ENCODE data around the gene ITPRIP.

Gene ITPRIP

GRCh38 chr10:104344219-104344618, 6.0 kb upstream of the ITPRIP start:
- no peak overlapping the region for H3K27ac ChIP-seq (ENCODE audit: insufficient read depth, low read length, poor library complexity, severe bottlenecking)

DNA sequence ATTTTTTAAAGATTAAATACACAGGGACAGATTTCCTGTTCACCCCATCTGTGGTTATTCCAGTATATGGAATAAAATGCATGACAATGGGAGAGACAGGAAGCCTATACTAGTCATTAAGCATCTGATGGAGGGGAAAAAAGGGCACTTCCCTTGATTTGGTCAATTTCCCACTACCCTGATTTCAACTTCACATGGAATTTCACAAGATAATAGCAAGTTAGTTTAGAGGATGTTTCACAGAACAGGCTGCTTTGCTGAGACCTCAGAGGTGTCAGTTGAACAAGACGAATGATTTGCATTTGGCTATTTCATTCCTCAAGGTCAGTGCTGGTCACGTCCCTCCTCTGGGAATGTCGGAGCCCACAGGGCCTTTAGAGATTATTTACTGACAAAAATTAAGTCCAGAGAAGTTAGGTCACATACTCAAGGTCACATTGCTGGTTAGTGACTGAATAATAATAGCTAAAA, 4.7 kb upstream of the ITPRIP start:
- Histone ChIP-seq H3K27ac (ENCODE audit: insufficient read depth, low read length, poor library complexity, severe bottlenecking) (no peak overlapping the region), H3K36me3 (ENCODE audit: control insufficient read depth, insufficient read depth, low read length) (no peaks in the 10 kb centered on the region), H3K4me1 (ENCODE audit: control insufficient read depth, insufficient read depth, low read length, poor library complexity, severe bottlenecking) (peaks cover 5% of the 10 kb centered on the region), H3K4me3 (ENCODE audit: insufficient read depth, low read depth, low read length, poor library complexity, severe bottlenecking) (no peak overlapping the region), H3K27me3 (replicated peaks; ENCODE audit: control insufficient read depth, insufficient read depth, low read length, poor library complexity, severe bottlenecking) (no peaks in the 10 kb centered on the region), H3K9me3 (ENCODE audit: control insufficient read depth, low read length) (no peaks in the 10 kb centered on the region)
- DNase-seq: no peak

More at GRCh38 chr10:104344219-104344618, 6.0 kb upstream of the ITPRIP start:
- H3K4me1 ChIP-seq (ENCODE audit: control insufficient read depth, insufficient read depth, low read length, poor library complexity, severe bottlenecking): peaks cover under 1% of the 10 kb centered on the region
- H3K4me3 ChIP-seq (ENCODE audit: insufficient read depth, low read depth, low read length, poor library complexity, severe bottlenecking): no peak overlapping the region
- H3K27me3 ChIP-seq (replicated peaks; ENCODE audit: control insufficient read depth, insufficient read depth, low read length, poor library complexity, severe bottlenecking): no peaks in the 10 kb centered on the region
- no peaks in the 10 kb centered on the region for H3K9me3 ChIP-seq (ENCODE audit: control insufficient read depth, low read length)
- H3K36me3 ChIP-seq (ENCODE audit: control insufficient read depth, insufficient read depth, low read length): no peaks in the 10 kb centered on the region
- DNase-seq: no peak

DNA sequence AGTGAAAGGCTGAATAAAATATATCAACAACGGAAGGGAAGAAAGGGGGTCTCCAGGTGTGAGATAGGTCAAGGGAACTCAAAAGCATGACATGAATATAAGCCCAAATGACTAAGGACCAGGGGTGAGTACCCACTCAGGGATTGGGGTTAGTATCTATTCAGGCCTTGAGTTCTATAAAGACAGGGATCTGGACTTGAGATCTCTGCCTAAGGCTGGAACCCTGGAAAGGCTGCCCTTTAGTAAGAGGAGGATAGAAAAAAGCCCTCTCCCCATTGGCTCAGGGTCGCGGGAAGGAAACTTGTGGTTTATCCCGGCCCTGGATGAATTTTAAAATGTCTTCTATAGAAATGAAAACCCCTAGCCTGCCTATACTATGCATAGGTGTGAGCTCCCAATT, 2.4 kb upstream of the ITPRIP start:
- no peak overlapping the region for H3K27ac ChIP-seq (ENCODE audit: insufficient read depth, low read length, poor library complexity, severe bottlenecking)
- H3K4me3 ChIP-seq (ENCODE audit: insufficient read depth, low read depth, low read length, poor library complexity, severe bottlenecking): no peak overlapping the region
- H3K27me3 ChIP-seq (replicated peaks; ENCODE audit: control insufficient read depth, insufficient read depth, low read length, poor library complexity, severe bottlenecking): no peaks in the 10 kb centered on the region
- H3K9me3 ChIP-seq (ENCODE audit: control insufficient read depth, low read length): no peaks in the 10 kb centered on the region
- no peaks in the 10 kb centered on the region for H3K36me3 ChIP-seq (ENCODE audit: control insufficient read depth, insufficient read depth, low read length)
- DNase-seq: no peak
- H3K4me1 ChIP-seq (ENCODE audit: control insufficient read depth, insufficient read depth, low read length, poor library complexity, severe bottlenecking): peaks cover 11% of the 10 kb centered on the region

GRCh38 chr10:104340111-104340526, 1.9 kb upstream of the ITPRIP start:
- DNase-seq: no peak
- H3K27me3 ChIP-seq (replicated peaks; ENCODE audit: control insufficient read depth, insufficient read depth, low read length, poor library complexity, severe bottlenecking): no peaks in the 10 kb centered on the region
- no peak overlapping the region for H3K4me3 ChIP-seq (ENCODE audit: insufficient read depth, low read depth, low read length, poor library complexity, severe bottlenecking)
- H3K9me3 ChIP-seq (ENCODE audit: control insufficient read depth, low read length): no peaks in the 10 kb centered on the region
- no peak overlapping the region for H3K27ac ChIP-seq (ENCODE audit: insufficient read depth, low read length, poor library complexity, severe bottlenecking)
- peaks cover 16% of the 10 kb centered on the region for H3K4me1 ChIP-seq (ENCODE audit: control insufficient read depth, insufficient read depth, low read length, poor library complexity, severe bottlenecking)
- no peaks in the 10 kb centered on the region for H3K36me3 ChIP-seq (ENCODE audit: control insufficient read depth, insufficient read depth, low read length)

DNA sequence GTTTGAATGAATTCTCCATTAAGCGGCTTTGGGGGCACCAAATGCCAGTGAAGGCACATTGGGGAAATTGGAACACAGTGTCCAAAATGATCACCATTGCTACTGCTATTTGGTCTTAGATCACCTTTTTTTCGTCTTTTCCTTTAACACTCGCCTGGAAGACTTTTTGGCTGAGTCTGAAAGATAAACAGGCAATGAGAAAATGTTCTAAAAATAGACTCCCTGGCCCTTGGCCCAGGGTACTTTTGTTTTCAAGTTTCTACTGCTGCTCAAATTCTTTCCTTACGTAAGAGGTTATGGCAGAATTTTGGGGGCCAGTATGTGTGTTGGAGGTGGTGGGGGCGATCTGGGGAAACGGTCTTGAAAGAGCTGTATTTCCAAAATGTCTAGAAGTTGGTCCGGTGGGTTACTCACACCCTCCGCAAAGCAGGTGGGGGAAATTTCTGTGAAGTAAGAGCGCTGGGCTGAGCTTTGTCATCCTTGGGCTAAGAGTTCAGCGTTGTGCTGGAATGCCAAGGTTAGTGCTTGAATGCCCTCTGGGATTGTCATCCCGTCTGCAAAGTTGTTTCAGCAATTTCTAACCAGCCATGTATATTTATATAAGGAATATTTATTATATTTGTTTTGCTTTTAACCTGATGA, 1.3 kb upstream of the ITPRIP start:
- no peaks in the 10 kb centered on the region for H3K36me3 ChIP-seq (ENCODE audit: control insufficient read depth, insufficient read depth, low read length)
- H3K27ac ChIP-seq (ENCODE audit: insufficient read depth, low read length, poor library complexity, severe bottlenecking): no peak overlapping the region
- H3K27me3 ChIP-seq (replicated peaks; ENCODE audit: control insufficient read depth, insufficient read depth, low read length, poor library complexity, severe bottlenecking): no peaks in the 10 kb centered on the region
- no peaks in the 10 kb centered on the region for H3K9me3 ChIP-seq (ENCODE audit: control insufficient read depth, low read length)
- H3K4me1 ChIP-seq (ENCODE audit: control insufficient read depth, insufficient read depth, low read length, poor library complexity, severe bottlenecking): peaks cover 22% of the 10 kb centered on the region
- no peak for DNase-seq
- peak overlapping the region; percentile 99 for H3K4me3 ChIP-seq (ENCODE audit: insufficient read depth, low read depth, low read length, poor library complexity, severe bottlenecking)

- no peak for DNase-seq
- H3K4me1 ChIP-seq (ENCODE audit: control insufficient read depth, insufficient read depth, low read length, poor library complexity, severe bottlenecking): peaks cover 34% of the 10 kb centered on the region
Measured at GRCh38 chr10:104337521-104337984, 712 bp downstream of the ITPRIP start.

GRCh38 chr10:104336821-104337467, 1.3 kb downstream of the ITPRIP start:
- Histone ChIP-seq H3K27me3 (replicated peaks; ENCODE audit: control insufficient read depth, insufficient read depth, low read length, poor library complexity, severe bottlenecking) (no peaks in the 10 kb centered on the region), H3K4me1 (ENCODE audit: control insufficient read depth, insufficient read depth, low read length, poor library complexity, severe bottlenecking) (peaks cover 34% of the 10 kb centered on the region), H3K36me3 (ENCODE audit: control insufficient read depth, insufficient read depth, low read length) (no peaks in the 10 kb centered on the region), H3K27ac (ENCODE audit: insufficient read depth, low read length, poor library complexity, severe bottlenecking) (peak overlapping the region; percentile 81), H3K4me3 (ENCODE audit: insufficient read depth, low read depth, low read length, poor library complexity, severe bottlenecking) (peak overlapping the region; percentile 99), H3K9me3 (ENCODE audit: control insufficient read depth, low read length) (no peaks in the 10 kb centered on the region)
- DNase-seq: no peak

More at GRCh38 chr10:104337521-104337984, 712 bp downstream of the ITPRIP start:
- Histone ChIP-seq H3K36me3 (ENCODE audit: control insufficient read depth, insufficient read depth, low read length) (no peaks in the 10 kb centered on the region), H3K9me3 (ENCODE audit: control insufficient read depth, low read length) (no peaks in the 10 kb centered on the region), H3K27me3 (replicated peaks; ENCODE audit: control insufficient read depth, insufficient read depth, low read length, poor library complexity, severe bottlenecking) (no peaks in the 10 kb centered on the region), H3K27ac (ENCODE audit: insufficient read depth, low read length, poor library complexity, severe bottlenecking) (peak overlapping the region; percentile 81), H3K4me3 (ENCODE audit: insufficient read depth, low read depth, low read length, poor library complexity, severe bottlenecking) (peak overlapping the region; percentile 99)

DNA sequence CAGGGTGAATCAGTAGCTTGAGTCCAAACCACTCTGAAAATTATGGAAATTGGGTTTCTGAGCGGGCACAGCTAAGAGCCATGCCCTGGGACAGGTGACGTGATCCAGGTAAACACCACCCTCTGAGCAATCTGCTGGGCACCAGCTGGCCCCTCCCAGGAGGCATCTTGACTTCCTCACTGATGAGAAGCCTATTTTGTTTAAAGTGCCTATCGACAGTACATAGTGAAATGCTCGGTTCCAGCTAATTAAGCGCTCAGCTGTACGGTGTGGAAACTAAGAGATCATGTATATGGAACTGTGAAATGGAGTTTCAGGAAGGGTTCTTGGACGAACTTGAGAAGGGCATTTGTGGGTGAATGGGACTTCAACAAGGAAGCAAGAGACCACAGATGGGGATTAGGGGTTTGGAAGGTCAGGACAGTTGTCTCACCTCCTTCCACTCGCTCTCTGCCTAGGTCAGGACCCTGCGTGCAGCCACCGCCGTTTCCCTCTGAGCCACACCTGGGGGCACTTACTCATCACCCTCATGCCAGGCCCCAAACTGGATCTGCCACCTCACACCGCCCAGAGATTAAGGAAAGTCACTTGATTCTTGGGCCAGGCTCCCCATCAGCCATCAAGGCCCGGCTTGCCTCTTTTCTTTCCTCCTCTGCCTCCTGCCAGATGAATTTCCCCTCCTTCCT, 3.2 kb downstream of the ITPRIP start:
- Histone ChIP-seq H3K27ac (ENCODE audit: insufficient read depth, low read length, poor library complexity, severe bottlenecking) (peak overlapping the region; percentile 21), H3K27me3 (replicated peaks; ENCODE audit: control insufficient read depth, insufficient read depth, low read length, poor library complexity, severe bottlenecking) (no peaks in the 10 kb centered on the region), H3K9me3 (ENCODE audit: control insufficient read depth, low read length) (no peaks in the 10 kb centered on the region), H3K4me1 (ENCODE audit: control insufficient read depth, insufficient read depth, low read length, poor library complexity, severe bottlenecking) (peaks cover 40% of the 10 kb centered on the region), H3K36me3 (ENCODE audit: control insufficient read depth, insufficient read depth, low read length) (no peaks in the 10 kb centered on the region), H3K4me3 (ENCODE audit: insufficient read depth, low read depth, low read length, poor library complexity, severe bottlenecking) (no peak overlapping the region)
- no peak for DNase-seq

DNA sequence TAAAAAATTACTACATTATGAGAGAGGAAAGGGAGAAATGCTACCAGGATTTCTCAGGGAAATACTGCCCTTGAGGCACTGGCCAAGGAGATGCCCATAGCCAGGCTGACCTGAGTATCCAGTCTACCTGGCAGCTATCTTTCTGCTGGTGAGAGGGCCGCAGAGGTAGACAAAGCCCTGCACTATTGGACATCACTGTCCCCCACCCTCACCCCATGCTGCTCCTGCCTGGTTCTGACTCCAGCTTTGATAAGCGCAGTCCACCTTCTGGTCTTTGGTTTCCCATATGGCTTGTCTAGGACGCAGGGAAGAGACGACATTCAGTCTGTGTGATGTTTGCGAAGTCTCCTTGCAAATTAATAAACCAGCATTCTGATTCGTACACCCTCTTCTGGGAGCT, 3.7 kb downstream of the ITPRIP start:
- DNase-seq: no peak
- no peaks in the 10 kb centered on the region for H3K36me3 ChIP-seq (ENCODE audit: control insufficient read depth, insufficient read depth, low read length)
- H3K9me3 ChIP-seq (ENCODE audit: control insufficient read depth, low read length): no peaks in the 10 kb centered on the region
- H3K27me3 ChIP-seq (replicated peaks; ENCODE audit: control insufficient read depth, insufficient read depth, low read length, poor library complexity, severe bottlenecking): no peaks in the 10 kb centered on the region
- H3K4me3 ChIP-seq (ENCODE audit: insufficient read depth, low read depth, low read length, poor library complexity, severe bottlenecking): no peak overlapping the region
- peaks cover 45% of the 10 kb centered on the region for H3K4me1 ChIP-seq (ENCODE audit: control insufficient read depth, insufficient read depth, low read length, poor library complexity, severe bottlenecking)
- H3K27ac ChIP-seq (ENCODE audit: insufficient read depth, low read length, poor library complexity, severe bottlenecking): peak overlapping the region; percentile 54
